WI38 (cell line): ENCODE measurements around the gene PSMA6.

Source experiments
- H3K4me3 ChIP-seq: 2 replicates; pipeline ENCODE4 v1.5.1; 2011; ENCODE audit warnings: low read depth, mild to moderate bottlenecking, control low read depth, low read length
- TF ChIP-seq, protein P1 (sequence below): IDR thresholded peaks from 2 replicates; pipeline ENCODE4 v1.5.1; 2012; ENCODE audit warnings: low read depth, mild to moderate bottlenecking, control low read depth, low read length

Gene PSMA6

DNA sequence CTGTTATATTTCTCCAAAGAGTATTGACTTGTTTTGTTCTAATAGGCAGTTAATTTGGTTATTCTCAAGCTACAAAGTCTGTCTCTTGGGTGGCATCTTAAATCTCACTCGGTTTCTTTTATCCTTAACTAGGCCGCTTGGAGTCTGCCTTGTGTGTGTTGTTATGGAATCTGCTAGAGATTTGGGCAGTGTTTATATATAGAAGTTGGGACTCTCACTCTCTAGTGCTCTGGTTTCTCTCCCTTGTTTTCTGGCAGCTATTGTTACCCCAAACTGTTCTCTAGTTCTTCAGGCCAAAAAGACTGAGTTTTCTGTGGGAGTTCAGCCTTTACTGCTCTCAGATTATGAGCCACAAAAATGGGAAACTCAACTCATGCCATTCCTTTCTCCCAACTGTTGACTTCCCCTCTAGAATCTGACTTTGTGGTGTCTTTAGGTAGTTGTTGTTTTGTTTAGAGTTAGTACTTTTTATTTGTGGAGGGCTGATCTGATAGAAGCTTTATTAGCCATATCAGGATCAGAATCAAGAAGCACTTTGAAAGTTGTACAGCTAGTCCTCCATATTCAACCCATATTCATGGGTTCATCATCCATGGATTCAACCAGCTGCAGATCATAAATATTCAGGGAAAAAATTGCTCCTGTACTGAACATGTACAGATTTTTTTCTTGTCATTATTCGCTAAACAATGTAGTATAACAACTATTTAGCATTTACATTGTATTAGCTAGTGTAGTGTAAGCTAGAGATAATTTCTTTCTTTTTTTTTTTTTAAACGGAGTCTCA is 11.2 kb downstream of the PSMA6 start:
- TF ChIP-seq, protein P1, sequence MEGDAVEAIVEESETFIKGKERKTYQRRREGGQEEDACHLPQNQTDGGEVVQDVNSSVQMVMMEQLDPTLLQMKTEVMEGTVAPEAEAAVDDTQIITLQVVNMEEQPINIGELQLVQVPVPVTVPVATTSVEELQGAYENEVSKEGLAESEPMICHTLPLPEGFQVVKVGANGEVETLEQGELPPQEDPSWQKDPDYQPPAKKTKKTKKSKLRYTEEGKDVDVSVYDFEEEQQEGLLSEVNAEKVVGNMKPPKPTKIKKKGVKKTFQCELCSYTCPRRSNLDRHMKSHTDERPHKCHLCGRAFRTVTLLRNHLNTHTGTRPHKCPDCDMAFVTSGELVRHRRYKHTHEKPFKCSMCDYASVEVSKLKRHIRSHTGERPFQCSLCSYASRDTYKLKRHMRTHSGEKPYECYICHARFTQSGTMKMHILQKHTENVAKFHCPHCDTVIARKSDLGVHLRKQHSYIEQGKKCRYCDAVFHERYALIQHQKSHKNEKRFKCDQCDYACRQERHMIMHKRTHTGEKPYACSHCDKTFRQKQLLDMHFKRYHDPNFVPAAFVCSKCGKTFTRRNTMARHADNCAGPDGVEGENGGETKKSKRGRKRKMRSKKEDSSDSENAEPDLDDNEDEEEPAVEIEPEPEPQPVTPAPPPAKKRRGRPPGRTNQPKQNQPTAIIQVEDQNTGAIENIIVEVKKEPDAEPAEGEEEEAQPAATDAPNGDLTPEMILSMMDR = no peak
- H3K4me3 ChIP-seq = no peak overlapping the region

GRCh38 chr14:35304812-35305462 is 12.8 kb downstream of the PSMA6 start:
- H3K4me3 ChIP-seq = no peak overlapping the region
- TF ChIP-seq, protein P1 = no peak

- TF ChIP-seq, protein P1 = no peak
Observed at GRCh38 chr14:35305633-35306032, 13.5 kb downstream of the PSMA6 start.

GRCh38 chr14:35306114-35306513 is 13.9 kb downstream of the PSMA6 start:
- TF ChIP-seq, protein P1 = no peak
- H3K4me3 ChIP-seq = no peak overlapping the region

More at GRCh38 chr14:35305633-35306032, 13.5 kb downstream of the PSMA6 start:
- no peak overlapping the region for H3K4me3 ChIP-seq

DNA sequence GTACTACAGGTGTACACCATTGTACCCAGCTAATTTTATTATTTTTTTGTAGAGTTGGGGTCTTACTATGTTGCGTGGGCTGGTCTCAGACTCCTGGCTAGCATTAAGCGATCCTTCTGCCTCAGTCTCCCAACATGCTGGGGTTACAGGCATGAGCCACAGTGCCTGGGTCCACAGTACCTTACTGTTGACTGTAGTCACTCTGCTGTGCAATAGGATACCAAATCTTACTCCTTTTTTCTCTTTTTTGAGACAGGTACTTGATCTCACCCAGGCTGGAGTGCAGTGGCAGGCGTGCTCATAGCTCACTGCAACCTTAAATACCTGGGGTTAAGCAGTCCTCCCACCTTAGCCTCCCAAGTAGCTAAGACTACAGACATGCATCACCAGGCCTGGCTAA is 25.6 kb downstream of the PSMA6 start:
- H3K4me3 ChIP-seq = no peak overlapping the region
- TF ChIP-seq, protein P1 = no peak

DNA sequence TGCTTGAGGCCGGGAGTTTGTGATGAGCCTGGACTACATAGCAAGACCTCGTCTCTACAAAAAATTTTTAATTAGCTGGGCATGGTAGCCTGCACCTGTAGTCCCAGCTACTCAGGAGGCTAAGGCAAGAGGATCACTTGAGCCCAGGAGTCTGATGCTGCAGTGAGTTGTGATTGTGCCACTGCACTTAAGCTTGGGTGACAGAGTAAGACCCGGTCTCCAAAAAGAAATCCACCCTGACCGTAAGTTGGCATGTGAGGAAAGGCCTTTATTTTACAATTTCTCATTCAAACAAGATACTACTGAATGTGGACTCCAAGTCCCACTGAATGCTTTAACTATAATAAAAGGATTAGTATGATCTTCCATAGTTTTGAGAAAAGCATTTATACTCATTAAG is 27.3 kb downstream of the PSMA6 start:
- TF ChIP-seq, protein P1 = no peak

DNA sequence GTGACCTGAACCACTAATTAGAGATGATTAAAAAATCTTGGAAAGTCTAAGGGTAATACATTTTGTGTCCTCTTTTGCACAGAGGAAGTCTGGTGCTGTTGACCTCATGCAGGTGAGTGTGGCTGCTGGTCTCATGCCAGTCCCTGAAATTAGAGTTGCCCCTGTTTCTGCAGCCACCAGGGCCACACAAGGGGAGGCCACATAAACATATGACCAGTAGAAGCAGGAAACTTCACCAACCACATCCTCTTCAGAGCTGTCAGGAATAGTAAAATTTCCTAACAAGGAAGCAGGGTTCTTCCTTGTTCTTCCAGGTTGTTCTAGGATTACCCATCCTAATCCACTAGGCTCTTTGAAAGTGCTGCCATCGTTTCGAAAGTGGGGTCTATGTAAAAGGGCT is 28.3 kb downstream of the PSMA6 start:
- TF ChIP-seq, protein P1 = no peak
- H3K4me3 ChIP-seq = no peak overlapping the region

More for the DNA sequence above, 27.3 kb downstream of the PSMA6 start:
- H3K4me3 ChIP-seq = no peak overlapping the region
